Calu3 (cell line): ENCODE measurements around the gene TRRAP. TPM values are rescaled to one million over a fixed set of nuclear protein-coding genes. Genes with fewer than 3 reads are reported as not detected.
"Not testable (repeated sequence)": the region's sequence is repeated elsewhere in the genome, so short reads cannot be mapped to it uniquely, and the experiment has no call there.

Source experiments
- BruUV-seq: library from RNA; stranded (reverse); fragments of 400-500 nt; replicated peaks from 2 replicates; lab custom pipeline; 2021; lab: Mats Ljungman, UMichigan
- CTCF ChIA-PET: fragments of 300-600 bp; sonication (Branson Sonifier 250); formaldehyde crosslinking; loops from one replicate; lab custom pipeline; 2022; ENCODE audit warnings: antibody characterized with exemption; lab: Charles Lee
- DNase-seq: peaks from one replicate; pipeline ENCODE4 v3.0.0; 2022
- H3K27ac Mint-ChIP-seq: one replicate; pipeline ENCODE4 v1.8.0; 2022; ENCODE audit warnings: mixed read lengths; ENCODE audit not compliant: unreplicated experiment
- H3K27me3 Mint-ChIP-seq: one replicate; pipeline ENCODE4 v1.8.0; 2022; ENCODE audit warnings: mixed read lengths; ENCODE audit not compliant: unreplicated experiment
- H3K36me3 Mint-ChIP-seq: one replicate; pipeline ENCODE4 v1.8.0; 2022; ENCODE audit warnings: mild to moderate bottlenecking, moderate library complexity, mixed read lengths; ENCODE audit not compliant: insufficient read depth, unreplicated experiment
- H3K4me1 Mint-ChIP-seq: one replicate; pipeline ENCODE4 v1.8.0; 2022; ENCODE audit warnings: mild to moderate bottlenecking, low read depth, mixed read lengths; ENCODE audit not compliant: unreplicated experiment
- H3K4me3 Mint-ChIP-seq: one replicate; pipeline ENCODE4 v1.8.0; 2022; ENCODE audit warnings: mild to moderate bottlenecking, low read depth, moderate library complexity, mixed read lengths; ENCODE audit not compliant: unreplicated experiment
- H3K9me3 Mint-ChIP-seq: one replicate; pipeline ENCODE4 v1.8.0; 2022; ENCODE audit warnings: low read depth, mixed read lengths; ENCODE audit not compliant: unreplicated experiment
- CTCF ChIP-seq: fragments of 200-600 bp; IDR thresholded peaks from one replicate; pipeline ENCODE4 v1.8.0; 2022; ENCODE audit warnings: antibody characterized with exemption; ENCODE audit not compliant: unreplicated experiment
- intact Hi-C: fragments of 100-400 bp; cut with micrococcal nuclease; formaldehyde crosslinking; loops from one replicate; pipeline ENCODE4 v1.10.0; 2022; ENCODE audit not compliant: unreplicated experiment
- total RNA-seq: library from RNA; stranded (reverse); gene quantifications from 2 replicates; pipeline ENCODE4 v1.2.3, GENCODE V29; 2022

The TRRAP gene
- total RNA-seq, 1 experiment from 2014 or later = 30.9 TPM

GRCh38 chr7:99042957-99043356 is 164.6 kb downstream of the TRRAP start:
- CTCF ChIA-PET = no interaction called here
- intact Hi-C loops = loop anchor here (5.0 kb wide), 1 partner anchor 84 kb away; no protein-coding TSS in a partner anchor
- no peaks in the 10 kb centered on the region for H3K27me3 Mint-ChIP-seq
- BruUV-seq = no TSS peak
- DNase-seq = no peak
- H3K4me1 Mint-ChIP-seq = peaks cover 10% of the 10 kb centered on the region
- TF ChIP-seq CTCF = no peak
- no peak overlapping the region for H3K27ac Mint-ChIP-seq
- peaks cover 83% of the 10 kb centered on the region for H3K36me3 Mint-ChIP-seq
- no peaks in the 10 kb centered on the region for H3K9me3 Mint-ChIP-seq
- H3K4me3 Mint-ChIP-seq = no peak overlapping the region

- CTCF ChIA-PET, DNase-seq, H3K9me3 Mint-ChIP-seq, H3K27me3 Mint-ChIP-seq, H3K27ac Mint-ChIP-seq, BruUV-seq, H3K4me1 Mint-ChIP-seq, H3K4me3 Mint-ChIP-seq: not testable (repeated sequence)
- intact Hi-C loops = loop anchor here (5.0 kb wide), 1 partner anchor 82 kb away; no protein-coding TSS in a partner anchor
- H3K36me3 Mint-ChIP-seq = peaks cover 84% of the 10 kb centered on the region
Observed at GRCh38 chr7:99044858-99045257, 166.5 kb downstream of the TRRAP start.

- CTCF ChIA-PET, H3K4me3 Mint-ChIP-seq, H3K4me1 Mint-ChIP-seq, intact Hi-C loops, H3K9me3 Mint-ChIP-seq, H3K27ac Mint-ChIP-seq, H3K27me3 Mint-ChIP-seq, BruUV-seq, DNase-seq: not testable (repeated sequence)
- H3K36me3 Mint-ChIP-seq = peaks cover 84% of the 10 kb centered on the region
Observed at GRCh38 chr7:99046262-99046661, 167.9 kb downstream of the TRRAP start.

GRCh38 chr7:99046722-99047121 is 168.4 kb downstream of the TRRAP start:
- no peak for DNase-seq
- no peak overlapping the region for H3K27ac Mint-ChIP-seq
- intact Hi-C loops = no loop called here
- H3K4me1 Mint-ChIP-seq = peaks cover 12% of the 10 kb centered on the region
- H3K4me3 Mint-ChIP-seq = no peak overlapping the region
- CTCF ChIA-PET = no interaction called here
- peaks cover 84% of the 10 kb centered on the region for H3K36me3 Mint-ChIP-seq
- TF ChIP-seq CTCF = no peak
- H3K27me3 Mint-ChIP-seq = no peaks in the 10 kb centered on the region
- H3K9me3 Mint-ChIP-seq = no peaks in the 10 kb centered on the region
- no TSS peak for BruUV-seq

- no peak for TF ChIP-seq CTCF
- Mint-ChIP-seq H3K4me3 (no peak overlapping the region), H3K27ac (no peak overlapping the region), H3K4me1 (peaks cover 14% of the 10 kb centered on the region), H3K9me3 (no peaks in the 10 kb centered on the region), H3K27me3 (no peaks in the 10 kb centered on the region), H3K36me3 (peaks cover 85% of the 10 kb centered on the region)
- intact Hi-C loops = no loop called here
- no peak for DNase-seq
- CTCF ChIA-PET = no interaction called here
- no TSS peak for BruUV-seq
Observed at GRCh38 chr7:99047526-99048077, 169.3 kb downstream of the TRRAP start.
